HG03175 (cell line): ENCODE data around the gene ANO1.

Experiments
- ATAC-seq: cut with Tn5 transposase; IDR thresholded peaks from one replicate; pipeline ENCODE4 v1.9.1; 2021; ENCODE audit warnings: mild to moderate bottlenecking, moderate library complexity; ENCODE audit not compliant: unreplicated experiment

Gene ANO1

DNA sequence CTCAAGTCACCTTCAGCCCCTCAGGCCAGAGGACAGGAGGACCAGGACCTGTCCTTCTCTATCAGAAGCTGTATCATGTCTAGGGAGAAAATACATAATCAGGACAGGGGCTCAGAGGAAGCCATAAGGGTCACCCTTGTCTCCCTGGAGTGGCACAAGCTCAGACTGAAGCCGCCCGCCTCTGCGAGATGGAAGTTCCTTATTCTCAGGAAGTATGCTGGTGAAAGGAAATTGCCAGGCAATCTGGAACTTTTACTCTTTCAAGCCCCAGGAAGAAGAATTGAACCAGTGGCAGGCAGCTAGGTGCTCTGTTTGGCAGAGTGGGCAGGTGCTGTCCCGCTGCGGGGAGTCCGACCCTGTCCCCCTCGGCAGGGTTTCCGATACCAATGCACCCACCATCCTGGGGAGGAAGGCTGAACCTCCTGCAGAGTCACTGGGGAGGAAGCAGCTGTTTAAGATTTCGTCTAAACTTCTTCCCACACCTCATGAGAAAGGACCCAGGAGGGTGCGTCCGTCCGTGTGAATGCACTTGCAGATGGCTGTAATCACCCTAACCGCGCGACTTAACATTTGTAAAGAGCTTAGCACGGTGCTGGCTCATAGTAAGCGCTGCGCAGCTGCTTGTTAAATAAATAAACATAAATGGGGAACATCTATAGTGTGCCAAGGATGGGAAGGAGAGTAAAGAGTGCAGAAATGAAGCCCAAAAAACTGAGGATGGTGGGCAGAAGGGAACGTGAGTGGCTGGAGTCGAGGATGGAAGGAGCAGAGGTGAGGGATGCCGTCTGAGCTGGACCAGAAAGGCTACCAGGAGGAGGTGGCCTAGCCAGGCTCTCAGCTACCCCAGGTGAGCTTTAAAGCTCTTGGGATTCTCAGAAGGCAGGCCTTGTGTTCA, 5.0 kb upstream of the ANO1 start:
- no peak for ATAC-seq

DNA sequence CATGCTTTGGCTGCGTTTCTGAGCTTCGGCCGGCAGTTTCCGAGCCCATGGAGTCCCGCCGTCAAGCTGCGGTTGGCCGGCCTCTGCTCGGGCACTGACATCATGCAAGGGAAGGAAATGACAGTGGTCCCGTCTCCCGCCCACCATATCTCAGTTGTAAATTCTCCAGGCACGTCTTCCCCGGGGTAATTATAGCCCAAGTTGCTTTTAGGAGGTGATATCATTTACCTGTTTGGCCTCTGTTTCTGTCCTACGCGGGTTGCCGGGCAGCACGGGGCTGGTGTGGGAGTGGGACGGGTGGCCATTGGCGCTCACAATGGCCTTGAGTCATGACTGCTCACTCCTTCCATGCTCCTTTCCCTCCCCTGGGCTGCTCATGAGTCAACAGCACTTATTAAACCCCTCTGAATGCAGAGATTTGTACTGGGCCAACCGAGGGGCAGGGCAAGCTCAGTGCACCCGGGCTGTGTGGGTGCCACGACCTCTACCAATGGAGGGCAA, 4.2 kb upstream of the ANO1 start:
- ATAC-seq, result no peak

DNA sequence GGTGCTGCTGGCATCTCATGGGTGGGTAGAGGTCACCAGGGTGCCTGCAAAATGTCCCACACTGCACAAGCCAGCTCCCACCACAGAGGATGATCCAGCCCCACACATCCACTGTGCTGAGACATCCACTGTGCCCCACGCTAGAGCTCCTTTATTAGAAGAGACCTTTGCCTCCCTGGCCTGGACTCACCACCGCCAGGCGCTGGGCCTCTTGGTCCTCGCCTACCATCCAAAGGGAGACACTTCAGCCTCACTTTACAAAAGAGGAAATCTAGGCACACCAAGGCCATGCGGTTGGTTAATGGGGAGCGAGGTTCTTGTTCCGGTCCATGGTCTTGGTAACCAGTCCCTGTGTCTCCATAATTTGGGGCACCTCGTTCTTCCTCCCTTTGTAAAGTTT, 3.4 kb upstream of the ANO1 start:
- ATAC-seq, result no peak

DNA sequence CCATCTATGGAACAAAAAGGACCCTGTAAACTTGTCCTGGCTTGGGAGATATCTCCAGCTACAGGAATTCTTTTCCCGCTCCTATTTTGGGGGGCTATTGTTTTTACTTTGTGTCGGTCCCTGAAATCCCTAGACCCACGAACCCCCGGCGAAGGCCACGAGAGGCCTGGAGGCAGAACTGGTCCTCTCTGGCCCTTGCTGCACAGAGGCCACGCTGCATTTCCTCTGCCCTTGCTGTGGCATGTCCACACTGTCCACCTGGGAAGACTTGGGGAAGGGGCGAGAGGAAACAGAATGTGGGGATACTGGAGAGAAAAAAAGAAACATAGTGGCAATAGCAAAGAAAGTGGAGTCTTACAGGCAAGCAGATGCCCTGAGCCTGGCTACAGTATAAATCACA, 2.3 kb upstream of the ANO1 start:
- no peak for ATAC-seq

DNA sequence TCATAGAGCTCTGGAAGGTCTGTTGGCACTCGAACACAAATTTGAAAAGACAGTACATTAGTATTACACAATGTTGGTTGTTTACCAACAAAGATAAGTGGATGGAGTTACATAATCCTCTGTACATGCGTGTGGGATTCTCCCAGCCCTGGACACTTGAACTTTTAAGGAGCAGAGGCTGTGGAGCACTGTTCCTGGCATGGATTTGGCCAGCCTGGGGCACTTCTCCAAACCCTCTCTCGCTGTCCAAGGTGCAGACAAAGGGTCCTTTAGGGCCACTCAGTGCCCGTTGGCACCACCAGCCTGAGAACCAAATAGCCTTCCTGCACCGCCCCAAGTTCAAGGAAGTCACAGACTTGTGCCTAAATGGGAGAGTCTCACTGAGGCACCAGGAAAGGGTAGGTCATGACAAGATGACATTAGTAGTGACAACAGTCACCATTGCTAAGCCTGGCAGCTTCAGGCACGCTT, 1.6 kb upstream of the ANO1 start:
- ATAC-seq, result no peak

DNA sequence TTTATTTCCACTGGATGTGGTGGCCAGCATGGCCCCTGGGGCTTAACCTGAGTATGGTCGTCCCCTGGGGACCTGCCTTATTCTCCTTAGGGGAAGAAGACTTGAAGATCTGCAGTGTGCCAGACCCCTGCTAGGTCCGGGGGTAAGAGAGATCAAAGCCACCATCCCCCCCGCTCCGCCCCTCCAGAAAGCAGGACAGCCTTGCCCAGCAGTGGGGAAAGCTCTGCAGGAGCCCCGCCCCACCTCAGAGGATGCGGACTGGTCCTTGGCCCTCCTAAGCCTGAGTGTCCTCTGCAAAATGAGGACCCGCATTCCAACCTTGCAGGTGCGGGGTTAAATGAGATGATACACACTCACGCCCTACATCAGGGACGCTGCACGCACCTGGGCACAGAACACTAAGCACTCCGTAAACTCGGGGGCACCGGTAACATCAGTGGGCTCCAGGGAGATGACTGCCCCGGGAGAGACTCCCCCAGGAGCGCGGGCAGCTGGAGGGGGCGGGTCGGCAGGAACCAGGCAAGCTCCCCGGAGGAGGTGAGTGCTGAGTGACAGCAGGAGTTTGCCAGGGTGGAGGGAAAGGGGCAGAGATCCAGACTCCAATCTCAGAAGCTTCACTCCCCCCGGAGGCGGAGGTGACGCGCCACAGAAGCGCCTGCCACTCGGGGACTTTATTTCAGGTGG, 564 bp upstream of the ANO1 start:
- ATAC-seq, result no peak

DNA sequence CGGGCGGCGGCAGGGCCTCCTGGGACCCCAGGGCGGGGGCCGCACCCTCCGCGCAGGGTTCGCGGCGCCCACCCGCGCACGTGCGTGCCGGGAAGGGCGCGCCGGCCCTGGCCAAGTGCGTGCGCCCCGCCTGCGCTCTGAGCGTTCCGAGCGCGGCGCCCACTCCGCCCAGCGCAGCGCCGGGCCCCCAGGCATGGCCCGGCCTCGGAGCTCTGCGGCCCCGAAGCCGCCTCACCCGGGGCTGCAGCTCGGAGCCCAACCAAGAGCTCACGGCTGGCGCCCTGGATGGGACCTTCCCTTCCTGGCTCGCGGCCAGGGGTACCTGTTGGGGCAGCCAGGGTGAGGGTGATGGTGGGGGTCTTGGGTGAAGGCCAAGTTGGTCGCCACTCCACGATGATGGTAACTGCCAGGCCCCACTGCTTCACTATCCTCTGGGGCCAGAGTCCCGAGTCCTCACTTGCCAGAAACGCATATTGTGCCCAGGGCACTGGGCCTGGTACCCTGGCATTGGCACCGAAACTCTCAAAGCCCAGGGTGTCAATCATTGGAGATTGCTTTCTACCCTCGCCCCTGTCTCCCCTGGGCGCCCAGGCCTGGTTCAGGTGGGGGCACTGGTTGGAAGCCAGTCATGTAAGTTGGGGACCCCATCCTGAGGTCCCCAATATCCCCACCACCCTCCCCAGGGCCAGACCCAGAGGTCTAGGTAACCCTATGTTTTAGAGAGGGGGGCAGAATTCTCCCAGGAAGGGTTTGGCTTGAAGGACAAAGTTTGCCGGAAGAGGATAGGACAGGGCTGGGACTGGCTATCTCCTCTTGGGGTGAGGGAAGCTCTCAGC, 882 bp downstream of the ANO1 start:
- ATAC-seq, result no peak

DNA sequence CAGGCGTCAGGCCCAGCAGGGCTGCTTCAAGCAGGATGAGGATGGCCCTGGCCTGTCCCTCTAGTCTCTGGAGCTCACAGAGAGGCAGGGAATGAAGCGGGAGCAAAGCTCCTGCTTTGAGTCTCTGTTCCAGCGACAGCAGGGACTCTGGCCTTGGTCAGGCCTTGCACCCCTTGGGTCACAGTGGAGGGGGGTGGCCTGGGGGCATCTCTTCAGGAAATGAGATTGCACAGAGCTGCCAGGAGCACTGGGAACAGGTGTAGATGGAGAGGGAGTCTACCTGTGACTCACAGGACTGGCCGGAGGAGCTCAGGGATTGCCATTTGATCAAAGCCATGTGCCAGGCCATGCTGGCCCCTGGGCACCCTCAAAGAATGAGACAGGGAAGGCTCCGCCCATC, 1.6 kb downstream of the ANO1 start:
- no peak for ATAC-seq

DNA sequence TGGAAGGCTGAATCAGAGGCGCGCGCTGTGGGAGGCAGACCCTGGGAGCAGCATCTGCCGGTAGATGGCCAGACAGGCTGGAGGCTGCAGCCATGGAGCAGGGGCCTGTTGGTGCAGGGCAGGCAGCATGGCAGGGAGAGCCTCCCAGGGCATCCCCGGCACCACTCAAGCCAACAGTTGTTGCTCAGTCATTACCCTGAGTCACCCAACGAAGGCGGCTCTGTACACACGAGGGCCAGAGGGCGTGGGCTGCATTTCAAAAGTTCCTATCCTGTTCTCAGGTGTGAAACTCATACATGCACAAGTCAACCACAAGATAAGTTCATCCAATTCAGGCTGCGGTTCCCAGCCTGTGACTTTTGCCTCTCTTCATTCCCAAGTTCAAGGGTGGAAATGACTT, 2.6 kb downstream of the ANO1 start:
- no peak for ATAC-seq

DNA sequence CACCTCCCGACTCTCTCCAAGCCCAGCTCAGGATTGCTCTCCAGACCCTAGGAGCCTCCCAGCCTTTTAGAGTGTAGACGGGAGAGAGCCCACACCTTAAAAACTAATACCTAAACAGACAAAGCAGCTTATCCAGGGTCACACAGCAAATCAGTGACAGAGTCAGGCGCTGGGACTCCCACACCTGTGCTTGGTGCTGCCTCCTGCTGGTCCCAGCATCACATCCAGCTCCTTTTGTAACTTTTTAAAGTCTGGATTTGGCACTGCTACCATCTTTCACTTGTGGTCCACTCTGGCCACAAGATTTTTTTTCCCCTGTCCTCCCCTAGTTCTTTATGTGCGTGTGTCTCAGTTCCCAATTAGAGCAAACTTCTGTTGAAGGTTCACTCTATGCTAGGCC, 4.7 kb downstream of the ANO1 start:
- no peak for ATAC-seq

DNA sequence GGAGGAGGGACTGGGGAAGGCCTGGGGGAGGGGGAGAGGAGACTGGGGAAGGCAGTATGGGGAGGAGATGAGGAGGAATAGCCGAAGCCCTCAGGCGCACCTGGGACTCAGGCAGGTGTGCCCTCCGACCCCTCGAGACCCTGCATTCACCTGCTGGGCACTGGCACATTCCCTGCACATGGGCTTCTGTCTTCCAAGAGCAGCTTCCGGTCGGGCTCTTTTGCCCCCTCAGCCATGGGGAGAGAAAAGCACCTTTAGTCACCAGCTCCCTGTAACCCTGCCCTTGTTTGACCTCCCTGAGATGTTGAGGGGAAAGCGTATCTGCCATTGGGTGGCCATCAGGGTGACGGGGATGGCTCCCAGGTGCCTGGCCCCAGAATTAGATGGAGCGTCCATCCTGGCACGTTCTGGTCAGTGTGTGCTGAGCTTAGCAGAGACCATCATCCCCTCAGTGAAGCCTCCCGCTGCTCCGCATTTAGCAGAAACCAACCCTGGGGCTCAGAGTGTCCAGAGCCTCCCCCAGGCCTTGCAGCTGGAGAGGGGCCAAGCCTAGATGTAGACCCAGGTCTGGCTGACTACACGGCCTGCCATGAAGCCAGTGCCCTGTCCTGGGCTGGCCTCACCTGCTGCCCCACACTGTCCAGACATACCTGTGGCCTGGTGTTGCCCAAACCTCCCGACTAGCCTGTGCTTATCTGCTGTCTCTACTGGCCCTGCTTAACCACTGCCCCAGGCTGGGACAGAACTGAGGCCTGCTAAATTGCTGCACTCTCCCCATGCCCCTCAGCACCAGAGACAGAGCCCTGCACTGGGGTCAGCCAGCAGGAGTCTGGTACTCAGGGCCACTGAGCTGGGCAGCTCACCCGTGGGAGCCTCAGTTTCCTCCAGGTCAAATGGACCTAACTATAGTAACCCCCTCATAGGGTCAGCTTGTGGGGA, 6.2 kb downstream of the ANO1 start:
- ATAC-seq, result no peak

DNA sequence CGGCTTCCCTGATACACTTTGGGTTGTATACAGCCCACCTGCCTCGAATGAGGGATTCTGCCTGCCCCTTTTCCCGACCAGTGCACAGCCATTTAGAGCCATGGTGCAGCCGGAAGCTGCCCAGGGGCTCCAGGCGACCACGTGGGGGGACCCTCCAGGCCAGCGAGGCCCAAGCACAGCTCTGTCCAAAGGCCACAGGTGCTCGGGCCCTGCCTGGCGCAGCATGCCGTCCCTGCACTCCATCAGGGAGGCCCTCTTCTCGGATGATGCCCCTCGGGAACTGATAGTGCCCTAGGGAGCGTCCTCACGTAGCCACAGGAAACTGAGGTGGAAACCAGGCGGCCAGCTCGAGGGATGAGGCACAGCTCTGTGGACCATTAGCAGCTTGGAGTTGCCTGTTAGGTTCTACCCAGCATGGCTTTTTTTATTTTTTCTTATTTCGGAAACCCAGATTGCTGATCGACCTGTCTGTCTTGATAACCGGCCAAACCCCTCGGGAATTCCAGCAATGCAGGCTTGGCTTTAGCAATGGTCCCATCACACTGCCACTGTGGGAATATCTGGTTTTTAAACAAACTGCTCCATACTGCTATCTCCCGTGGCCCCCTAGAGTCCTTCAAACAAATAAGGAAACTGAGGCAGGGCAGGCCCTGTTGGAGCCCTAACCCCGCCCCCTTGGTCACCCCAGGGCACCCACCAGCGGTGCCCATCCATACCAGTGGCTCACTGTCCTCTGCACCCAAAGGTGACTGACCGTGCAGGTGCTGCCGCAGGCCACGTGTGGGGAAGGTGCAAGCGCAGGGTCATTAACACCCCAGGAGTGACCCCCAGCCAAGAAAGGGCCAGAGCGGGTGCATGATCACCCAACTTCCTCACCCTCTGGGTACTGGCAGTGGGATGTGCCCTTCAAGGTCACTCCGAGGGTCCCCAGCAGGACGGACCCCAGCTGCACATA, 8.0 kb downstream of the ANO1 start:
- ATAC-seq, result no peak

DNA sequence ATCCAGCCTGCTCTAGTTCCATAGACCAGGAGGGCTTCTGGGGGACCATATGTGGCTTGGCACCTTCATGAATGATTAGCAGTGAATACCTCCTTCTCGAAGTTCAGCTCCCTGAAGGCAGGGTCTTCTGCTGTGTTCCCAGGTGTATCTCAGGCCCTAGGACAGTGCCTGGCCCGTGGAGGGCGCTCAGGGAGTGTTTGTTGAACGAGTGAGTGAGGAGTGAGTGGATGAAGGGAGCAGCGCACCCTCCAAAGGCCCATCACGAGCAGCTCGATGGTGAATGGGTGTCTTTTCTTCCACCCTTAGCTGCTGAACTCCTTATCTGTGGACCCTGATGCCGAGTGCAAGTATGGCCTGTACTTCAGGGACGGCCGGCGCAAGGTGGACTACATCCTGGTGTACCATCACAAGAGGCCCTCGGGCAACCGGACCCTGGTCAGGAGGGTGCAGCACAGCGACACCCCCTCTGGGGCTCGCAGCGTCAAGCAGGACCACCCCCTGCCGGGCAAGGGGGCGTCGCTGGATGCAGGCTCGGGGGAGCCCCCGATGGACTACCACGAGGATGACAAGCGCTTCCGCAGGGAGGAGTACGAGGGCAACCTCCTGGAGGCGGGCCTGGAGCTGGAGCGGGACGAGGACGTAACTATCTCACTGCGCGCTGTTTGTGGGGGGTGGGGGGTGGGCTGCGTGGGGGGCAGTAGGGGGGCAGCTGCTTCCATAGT, 9.5 kb downstream of the ANO1 start:
- no peak for ATAC-seq

DNA sequence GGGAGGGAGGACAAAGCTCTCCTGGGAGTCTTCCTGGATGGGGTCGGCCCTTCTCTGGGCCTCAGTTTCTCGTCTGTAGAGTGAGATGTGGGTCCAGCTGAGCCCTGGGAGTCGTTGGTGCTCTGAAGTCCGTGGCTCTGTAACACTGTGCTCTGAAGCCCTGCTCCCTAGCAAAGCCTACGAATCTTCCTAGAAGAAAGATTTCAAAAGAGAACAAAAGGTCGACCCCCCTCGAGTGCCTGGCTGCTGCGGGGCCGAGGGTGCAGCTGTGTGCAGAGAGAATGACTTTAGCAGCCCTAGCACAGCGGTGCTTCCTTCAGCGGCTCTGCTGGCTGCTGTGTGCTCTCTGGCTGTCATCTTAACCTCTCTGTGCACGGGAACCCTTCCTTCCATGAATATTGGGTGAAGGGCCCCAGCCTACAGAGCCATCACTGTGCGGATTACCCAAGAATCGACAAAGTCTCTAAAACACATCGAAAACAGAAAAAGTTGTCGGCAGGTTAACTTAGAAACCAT, 10.7 kb downstream of the ANO1 start:
- ATAC-seq, result no peak

DNA sequence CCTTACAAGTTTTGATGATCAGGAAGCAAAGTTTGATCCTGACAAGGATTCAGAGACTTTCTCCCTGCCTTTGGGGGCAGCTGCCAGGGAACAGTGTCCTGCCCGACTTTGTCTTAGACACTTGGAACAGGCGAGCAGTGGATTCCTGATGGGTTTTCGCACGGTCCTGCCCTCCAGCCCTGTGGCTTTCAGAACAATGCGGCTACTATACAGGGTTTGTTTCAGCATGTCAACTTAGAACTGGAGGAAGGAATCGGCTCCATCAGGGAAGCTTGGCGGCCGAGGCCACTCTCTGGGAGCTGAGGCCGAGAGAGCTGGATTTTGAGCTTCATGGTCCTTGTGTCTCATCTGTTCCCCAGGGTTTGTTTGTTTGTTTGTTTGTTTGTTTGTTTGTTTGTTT, 11.5 kb downstream of the ANO1 start:
- ATAC-seq, result no peak

DNA sequence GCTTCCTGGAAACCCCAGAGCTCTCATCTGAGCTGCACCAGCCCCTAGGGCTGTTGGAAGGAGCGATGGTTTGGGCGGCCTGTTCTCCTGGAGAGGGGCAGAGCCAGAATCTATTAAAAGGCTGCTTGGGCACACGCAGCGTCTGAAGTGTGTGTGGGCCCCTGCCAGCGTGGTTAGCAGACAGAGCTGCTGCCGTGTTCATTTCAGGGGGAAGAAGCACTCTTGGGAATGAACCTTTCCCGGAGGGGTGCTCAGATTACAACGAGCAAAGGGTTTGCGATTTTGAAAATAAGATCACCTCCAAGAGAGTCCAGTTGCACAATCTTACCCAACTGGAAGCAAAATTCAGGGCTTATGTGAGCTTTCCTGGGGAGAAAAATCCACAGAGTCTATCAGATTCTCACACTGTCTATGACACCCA, 12.9 kb downstream of the ANO1 start:
- no peak for ATAC-seq

DNA sequence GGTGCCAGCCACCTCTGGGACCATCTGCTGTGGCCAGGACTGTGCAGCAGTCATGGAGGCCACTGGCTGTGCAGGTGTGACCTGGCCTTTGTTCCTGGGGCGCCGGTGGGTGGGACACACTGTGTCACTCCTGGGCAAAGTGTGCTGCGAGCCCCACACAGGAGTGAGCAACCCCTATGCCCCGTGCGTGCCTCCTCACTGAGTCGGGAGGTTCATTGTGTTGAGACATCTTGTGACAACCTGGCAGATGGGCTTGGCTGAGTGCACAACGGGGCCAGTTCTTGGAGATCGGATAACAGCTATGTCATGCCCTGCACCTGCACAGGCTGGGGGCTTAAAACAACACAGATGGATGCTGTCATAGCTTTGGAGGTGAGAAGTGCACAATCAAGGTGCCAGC, 13.5 kb downstream of the ANO1 start:
- no peak for ATAC-seq
